Sigmoid colon (tissue), 7 donors: ENCODE measurements around the gene HSD17B8. TPM values are rescaled to one million over a fixed set of nuclear protein-coding genes. Genes with fewer than 3 reads are reported as not detected.

Experiments used
- DNase-seq: peaks from one replicate; pipeline ENCODE4 v3.0.0-alpha.2; 2019
- H3K27ac ChIP-seq, 4 donors: fragments of 200-600 bp; sonication (generic); one replicate each; pipeline ENCODE4 v1.5.1; 2016 to 2019; ENCODE audit warnings: mild to moderate bottlenecking in 1 of 4
- H3K27me3 ChIP-seq, 3 donors: fragments of 200-600 bp; sonication (generic); one replicate each; pipeline ENCODE4 v1.5.1; 2019; ENCODE audit warnings: mild to moderate bottlenecking in 1 of 3
- H3K36me3 ChIP-seq, 4 donors: fragments of 200-600 bp; sonication (generic); one replicate each; pipeline ENCODE4 v1.5.1; 2016 to 2019
- H3K4me1 ChIP-seq, 4 donors: fragments of 200-600 bp; sonication (generic); one replicate each; pipeline ENCODE4 v1.5.1; 2017 to 2019
- H3K4me3 ChIP-seq, 4 donors: fragments of 200-600 bp; sonication (generic); one replicate each; pipeline ENCODE4 v1.5.1; 2017 to 2019; ENCODE audit warnings: mild to moderate bottlenecking in 2 of 4, moderate library complexity in 1 of 4
- H3K9me3 ChIP-seq, 4 donors: fragments of 200-600 bp in 3 of 4; sonication (generic) in 3 of 4; one replicate each; pipeline versions ENCODE4 v1.5.1 to v1.6.1; 2013 to 2019
- EP300 ChIP-seq, 4 donors: sonication (generic); formaldehyde crosslinking; IDR thresholded peaks; one replicate each; pipeline ENCODE4 v1.6.1; 2017; ENCODE audit warnings: antibody characterized with exemption in 4 of 4
- POLR2A ChIP-seq, 2 donors: fragments of 450-650 bp; IDR thresholded peaks; one replicate each; pipeline ENCODE4 v1.6.1; 2016; ENCODE audit warnings: antibody characterized with exemption in 2 of 2, mild to moderate bottlenecking in 2 of 2, moderate library complexity in 2 of 2
- POLR2AphosphoS5 ChIP-seq, 4 donors: sonication (generic); formaldehyde crosslinking; IDR thresholded peaks; one replicate each; pipeline ENCODE4 v1.6.1; 2017; ENCODE audit warnings: antibody characterized with exemption in 4 of 4
- WGBS, 2 donors: extraction: QIAGEN DNeasy Blood & Tissue Kit; methylation state at CpG; one replicate each; pipeline ENCODE4 v1.1.7; 2013; 5-methylcytosine and 5-hydroxymethylcytosine counted together
- intact Hi-C: fragments of 100-400 bp; cut with DNase I; formaldehyde crosslinking; loops from one replicate; pipeline ENCODE4 v1.15.1; 2023
- polyA plus RNA-seq, 3 donors: library from polyadenylated mRNA; stranded (reverse); fragments of 200-250 nt; gene quantifications; one replicate each; pipeline ENCODE4 v1.2.3, GENCODE V29; 2013
- total RNA-seq, 4 donors: library from RNA; depleted of rRNA; stranded (reverse); fragments of >200 nt; gene quantifications; one replicate each; pipeline ENCODE4 v1.1.0, GENCODE V29; 2016
- TF ChIP-seq, protein P1 (sequence below), 4 experiments: fragments of 450-650 bp in 3 of 4; fragments of 200-600 bp in 1 of 4; IDR thresholded peaks; one replicate each; pipeline ENCODE4 v1.5.1; 2016 to 2019; ENCODE audit warnings: antibody characterized with exemption in 4 of 4, mild to moderate bottlenecking in 3 of 4, moderate library complexity in 2 of 4
- donor health status: healthy with polysubstance abuse.
- donor health status: Bipolar disorder and iron deficiency.
- donor health status: healthy.

HSD17B8 gene
- total and polyA plus RNA-seq, 7 donors = 17.3 to 27.3 (median 19.0) TPM; not detected in 1

- Histone ChIP-seq H3K9me3 (no peaks in the 10 kb centered on the region), H3K4me1 (no peaks in the 10 kb centered on the region), H3K27ac (no peak overlapping the region), H3K4me3 (no peak overlapping the region), H3K36me3 (no peaks in the 10 kb centered on the region), H3K27me3 (no peaks in the 10 kb centered on the region)
- intact Hi-C loops = no loop called here
- DNase-seq = no peak
- TF ChIP-seq, protein P1, sequence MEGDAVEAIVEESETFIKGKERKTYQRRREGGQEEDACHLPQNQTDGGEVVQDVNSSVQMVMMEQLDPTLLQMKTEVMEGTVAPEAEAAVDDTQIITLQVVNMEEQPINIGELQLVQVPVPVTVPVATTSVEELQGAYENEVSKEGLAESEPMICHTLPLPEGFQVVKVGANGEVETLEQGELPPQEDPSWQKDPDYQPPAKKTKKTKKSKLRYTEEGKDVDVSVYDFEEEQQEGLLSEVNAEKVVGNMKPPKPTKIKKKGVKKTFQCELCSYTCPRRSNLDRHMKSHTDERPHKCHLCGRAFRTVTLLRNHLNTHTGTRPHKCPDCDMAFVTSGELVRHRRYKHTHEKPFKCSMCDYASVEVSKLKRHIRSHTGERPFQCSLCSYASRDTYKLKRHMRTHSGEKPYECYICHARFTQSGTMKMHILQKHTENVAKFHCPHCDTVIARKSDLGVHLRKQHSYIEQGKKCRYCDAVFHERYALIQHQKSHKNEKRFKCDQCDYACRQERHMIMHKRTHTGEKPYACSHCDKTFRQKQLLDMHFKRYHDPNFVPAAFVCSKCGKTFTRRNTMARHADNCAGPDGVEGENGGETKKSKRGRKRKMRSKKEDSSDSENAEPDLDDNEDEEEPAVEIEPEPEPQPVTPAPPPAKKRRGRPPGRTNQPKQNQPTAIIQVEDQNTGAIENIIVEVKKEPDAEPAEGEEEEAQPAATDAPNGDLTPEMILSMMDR (IDR thresholded peaks at IDR 0.05) = no peak
- WGBS, 2 donors = 85 to 89% methylated on average over 19 of the region's 19 CpGs
Measured at GRCh38 chr6:33167374-33168283, 36.8 kb upstream of the HSD17B8 start.

GRCh38 chr6:33168284-33168601 is 36.2 kb upstream of the HSD17B8 start:
- Histone ChIP-seq H3K4me3 (no peak overlapping the region), H3K36me3 (no peaks in the 10 kb centered on the region), H3K27me3 (no peaks in the 10 kb centered on the region), H3K4me1 (no peaks in the 10 kb centered on the region), H3K9me3 (no peaks in the 10 kb centered on the region), H3K27ac (no peak overlapping the region)
- TF ChIP-seq POLR2A (IDR thresholded peaks at IDR 0.05) (no peak), POLR2AphosphoS5 (IDR thresholded peaks at IDR 0.05) (no peak), EP300 (IDR thresholded peaks at IDR 0.05) (no peak)
- TF ChIP-seq, protein P1 (IDR thresholded peaks at IDR 0.05) = no peak
- intact Hi-C loops = no loop called here
- DNase-seq = no peak
- 73 to 75% methylated on average over 6 of the region's 6 CpGs for WGBS, 2 donors

DNA sequence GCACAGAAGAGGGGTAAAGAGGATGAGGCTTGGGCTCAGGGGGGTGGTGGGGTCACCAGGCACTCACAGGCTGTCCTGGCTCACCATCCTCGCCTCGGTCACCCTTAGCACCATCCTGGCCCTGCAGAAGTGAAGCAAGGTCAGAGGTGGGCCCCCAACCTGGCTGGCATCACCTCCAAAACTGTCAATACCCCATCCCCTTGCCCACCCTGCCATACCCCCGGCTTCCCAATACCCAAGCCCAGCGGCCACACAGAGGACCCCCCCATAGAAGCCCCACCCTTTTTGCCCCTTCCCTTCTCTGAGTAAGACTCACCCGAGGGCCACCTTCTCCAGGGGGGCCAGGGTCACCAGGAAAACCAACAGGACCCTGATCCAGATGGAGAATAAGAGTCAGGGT is 35.8 kb upstream of the HSD17B8 start:
- H3K4me1 ChIP-seq = no peaks in the 10 kb centered on the region
- intact Hi-C loops = no loop called here
- WGBS, 2 donors = 57 to 67% methylated on average over 5 of the region's 5 CpGs

GRCh38 chr6:33169291-33170175 is 34.9 kb upstream of the HSD17B8 start:
- Histone ChIP-seq H3K27ac (no peak overlapping the region), H3K27me3 (no peaks in the 10 kb centered on the region), H3K9me3 (no peaks in the 10 kb centered on the region), H3K36me3 (no peaks in the 10 kb centered on the region), H3K4me3 (no peak overlapping the region), H3K4me1 (no peaks in the 10 kb centered on the region)
- TF ChIP-seq, protein P1 (IDR thresholded peaks at IDR 0.05) = no peak
- TF ChIP-seq EP300 (IDR thresholded peaks at IDR 0.05) (no peak), POLR2A (IDR thresholded peaks at IDR 0.05) (no peak), POLR2AphosphoS5 (IDR thresholded peaks at IDR 0.05) (no peak)
- no peak for DNase-seq
- intact Hi-C loops = no loop called here
- WGBS, 2 donors = 92 to 93% methylated on average over 10 of the region's 10 CpGs

More for the DNA sequence above, 35.8 kb upstream of the HSD17B8 start:
- no peaks in the 10 kb centered on the region for H3K36me3 ChIP-seq
- no peaks in the 10 kb centered on the region for H3K27me3 ChIP-seq
- H3K9me3 ChIP-seq = no peaks in the 10 kb centered on the region
- DNase-seq = no peak
- no peak overlapping the region for H3K27ac ChIP-seq
- TF ChIP-seq POLR2AphosphoS5 (IDR thresholded peaks at IDR 0.05) (no peak), EP300 (IDR thresholded peaks at IDR 0.05) (no peak), POLR2A (IDR thresholded peaks at IDR 0.05) (no peak)
- TF ChIP-seq, protein P1 (IDR thresholded peaks at IDR 0.05) = no peak
- no peak overlapping the region for H3K4me3 ChIP-seq
